Endometrial microvascular endothelial cells (primary cell): Measurements from ENCODE around the gene TMEM80. TPM values are rescaled to one million over a fixed set of nuclear protein-coding genes. Genes with fewer than 3 reads are reported as not detected.

Experiments used
- in situ Hi-C: cut with HindIII; loops from 2 replicates; pipeline ENCODE4 v1.10.0; 2017; ENCODE audit warnings: low sequenced_read_pairs, low pct_unique_long_range_greater_than_20kb; ENCODE audit errors: inconsistent ontology term
- total RNA-seq: library from RNA; depleted of rRNA; stranded (reverse); fragments of >200 nt; gene quantifications from one replicate; pipeline ENCODE4 v1.2.3, GENCODE V29; 2015; ENCODE audit errors: inconsistent ontology term

The TMEM80 gene
- total RNA-seq, 1 donor from 2014 or later, result 29.5 TPM

DNA sequence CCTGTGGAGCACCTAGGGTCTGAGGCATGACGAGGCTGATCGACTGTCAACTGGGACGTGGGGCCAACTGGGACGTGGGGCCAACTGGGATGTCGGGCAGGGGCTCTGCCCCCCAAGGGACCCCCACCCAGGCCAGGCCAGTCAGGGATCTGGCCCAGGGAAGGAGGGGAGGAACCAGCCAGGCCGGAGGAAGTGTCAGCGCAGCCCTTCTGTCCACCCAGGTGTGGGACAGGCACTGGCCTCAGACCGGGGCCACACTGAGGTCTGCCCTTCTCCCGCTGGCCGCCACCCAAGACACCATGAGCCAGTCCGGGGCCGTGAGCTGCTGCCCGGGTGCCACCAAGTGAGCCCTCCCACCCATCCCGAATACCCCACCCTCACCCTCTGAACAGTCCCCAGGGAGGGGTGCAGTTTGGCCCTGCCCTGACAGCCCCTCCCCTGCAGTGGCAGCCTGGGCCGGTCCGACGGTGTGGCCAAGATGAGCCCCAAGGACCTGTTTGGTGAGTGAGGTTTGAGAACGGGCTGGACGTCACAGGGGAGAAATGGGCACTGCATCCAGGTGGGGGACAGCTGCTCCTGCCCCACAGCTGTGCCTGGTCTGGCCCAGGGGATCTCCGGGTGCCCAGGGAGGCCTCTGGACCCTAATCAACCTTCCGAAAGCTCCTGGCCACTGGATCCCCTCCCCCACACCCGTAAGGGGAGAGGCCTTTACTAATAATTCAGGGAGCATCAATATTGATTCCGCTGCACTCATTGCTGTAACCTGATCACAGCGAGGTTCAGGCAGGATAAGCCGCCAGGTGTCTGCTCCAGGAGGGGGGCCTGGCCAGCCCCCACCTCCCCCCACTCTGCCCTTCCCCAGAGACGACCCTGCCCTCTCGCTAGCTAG lies 13.7 kb downstream of the TMEM80 start:
- in situ Hi-C loops, result no loop called here

DNA sequence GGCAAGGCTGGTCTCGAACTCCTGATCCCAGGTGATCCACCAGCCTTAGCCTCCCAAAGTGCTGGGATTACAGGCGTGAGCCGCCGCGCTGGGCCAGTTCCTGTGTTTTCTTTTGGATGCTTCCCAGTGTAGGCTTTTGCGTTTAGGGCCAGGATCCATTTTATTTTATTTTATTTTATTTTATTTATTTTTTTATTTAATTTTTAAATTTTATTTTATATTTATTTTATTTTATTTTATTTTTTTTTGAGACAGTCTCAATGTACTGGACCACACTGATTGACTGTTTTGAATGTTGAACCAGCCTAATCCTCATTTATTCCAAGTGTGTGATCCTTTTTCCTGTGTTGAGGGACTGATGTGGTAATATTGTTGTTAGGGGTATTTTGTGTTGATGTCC lies 18.8 kb downstream of the TMEM80 start:
- in situ Hi-C loops, result no loop called here

DNA sequence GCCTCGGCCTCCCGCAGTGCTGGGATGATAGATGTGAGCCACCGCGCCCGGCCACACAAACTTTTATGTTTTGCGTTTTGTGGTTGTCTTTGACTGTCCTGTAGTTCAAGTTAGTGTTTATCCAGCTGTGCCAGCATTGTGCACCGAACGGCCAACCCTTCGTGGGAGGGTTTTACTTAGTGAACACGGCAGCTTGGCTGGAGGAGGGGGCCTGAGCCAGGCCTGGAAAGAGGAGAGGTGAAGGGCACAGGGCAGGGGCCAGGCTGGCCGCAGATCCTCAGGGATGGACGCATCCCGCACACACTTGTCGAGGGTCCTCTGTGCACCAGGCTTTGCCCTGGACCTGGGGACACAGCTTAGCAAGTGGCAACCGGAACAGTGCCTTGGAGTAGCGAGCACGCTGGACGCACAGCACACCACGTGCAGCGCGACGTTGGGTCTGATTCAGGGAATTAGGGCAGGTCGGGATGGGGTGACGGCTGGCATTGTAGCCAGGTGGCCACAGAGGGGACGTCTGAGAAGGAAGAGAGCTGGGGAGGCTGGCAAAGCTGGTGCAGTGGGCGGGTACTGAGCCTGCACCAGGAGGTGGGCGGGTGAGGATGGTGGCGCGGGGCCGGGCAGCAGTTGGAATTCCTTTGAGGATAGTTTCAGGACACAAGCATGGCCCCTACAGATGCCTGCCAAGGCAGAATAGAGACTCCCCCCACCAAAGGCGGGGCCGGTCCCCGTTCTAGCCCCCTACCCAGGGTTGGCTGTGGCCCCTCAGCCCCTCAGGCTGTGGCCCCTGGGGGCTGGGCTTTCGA lies 23.8 kb downstream of the TMEM80 start:
- in situ Hi-C loops, result no loop called here

DNA sequence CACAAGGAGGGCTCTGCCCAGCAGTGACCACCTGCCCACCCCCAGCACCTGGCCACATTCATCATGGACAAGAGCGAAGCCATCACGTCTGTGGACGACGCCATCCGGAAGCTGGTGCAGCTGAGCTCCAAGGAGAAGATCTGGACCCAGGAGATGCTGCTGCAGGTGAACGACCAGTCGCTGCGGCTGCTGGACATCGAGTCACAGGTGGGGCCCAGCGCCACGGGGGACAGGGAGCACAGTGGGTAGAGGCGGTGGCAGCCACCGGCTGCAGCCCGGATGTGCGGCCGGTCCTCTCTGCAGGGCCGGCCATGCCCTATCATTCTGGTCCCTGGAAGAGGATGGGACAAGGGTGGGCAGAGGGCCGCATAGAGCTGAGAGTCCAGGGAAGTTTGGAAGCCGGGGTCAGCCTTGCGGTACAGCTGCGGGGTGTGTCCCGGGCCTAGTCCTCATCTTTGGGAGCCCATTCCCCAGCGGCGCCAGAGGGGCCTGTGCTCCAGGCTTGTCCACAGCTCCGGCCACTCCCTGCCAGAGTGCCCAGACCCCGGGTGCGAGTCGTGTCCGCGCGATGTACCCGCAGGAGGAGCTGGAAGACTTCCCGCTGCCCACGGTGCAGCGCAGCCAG lies 24.5 kb downstream of the TMEM80 start:
- in situ Hi-C loops, result no loop called here

DNA sequence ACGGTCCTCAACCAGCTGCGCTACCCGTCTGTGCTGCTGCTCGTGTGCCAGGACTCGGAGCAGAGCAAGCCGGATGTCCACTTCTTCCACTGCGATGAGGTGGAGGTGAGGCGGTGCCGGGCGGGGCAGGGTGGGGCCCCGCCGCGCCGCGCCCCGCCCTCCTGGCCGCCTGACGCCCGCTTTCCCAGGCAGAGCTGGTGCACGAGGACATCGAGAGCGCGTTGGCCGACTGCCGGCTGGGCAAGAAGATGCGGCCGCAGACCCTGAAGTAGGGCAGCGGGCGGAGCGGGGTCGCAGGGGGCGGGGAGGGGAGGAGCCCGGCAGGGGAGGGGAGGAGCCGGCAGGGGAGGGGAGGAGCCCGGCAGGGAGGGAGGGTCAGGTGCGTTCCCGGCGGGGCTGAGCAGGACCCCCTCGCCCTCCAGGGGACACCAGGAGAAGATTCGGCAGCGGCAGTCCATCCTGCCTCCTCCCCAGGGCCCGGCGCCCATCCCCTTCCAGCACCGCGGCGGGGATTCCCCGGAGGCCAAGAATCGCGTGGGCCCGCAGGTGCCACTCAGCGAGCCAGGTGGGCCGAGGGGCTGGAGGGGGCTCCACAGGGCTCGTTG lies 25.1 kb downstream of the TMEM80 start:
- in situ Hi-C loops, result no loop called here

DNA sequence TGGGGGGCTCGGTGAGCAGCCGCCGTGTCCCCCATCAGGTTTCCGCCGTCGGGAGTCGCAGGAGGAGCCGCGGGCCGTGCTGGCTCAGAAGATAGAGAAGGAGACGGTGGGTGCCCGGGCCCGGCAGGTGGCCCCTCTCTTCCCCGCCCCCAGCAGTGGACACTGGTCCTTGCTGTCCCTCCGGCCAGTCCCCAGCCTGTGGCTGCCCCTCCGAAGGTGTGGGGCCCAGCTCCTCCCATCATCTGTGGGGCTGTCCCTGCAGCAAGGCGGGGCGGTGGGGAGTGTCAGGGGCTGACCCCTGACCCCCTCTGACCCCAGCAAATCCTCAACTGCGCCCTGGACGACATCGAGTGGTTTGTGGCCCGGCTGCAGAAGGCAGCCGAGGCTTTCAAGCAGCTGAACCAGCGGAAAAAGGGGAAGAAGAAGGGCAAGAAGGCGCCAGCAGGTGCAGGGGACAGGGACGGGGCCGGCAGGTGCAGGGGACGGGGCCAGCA lies 25.7 kb downstream of the TMEM80 start:
- in situ Hi-C loops, result no loop called here

DNA sequence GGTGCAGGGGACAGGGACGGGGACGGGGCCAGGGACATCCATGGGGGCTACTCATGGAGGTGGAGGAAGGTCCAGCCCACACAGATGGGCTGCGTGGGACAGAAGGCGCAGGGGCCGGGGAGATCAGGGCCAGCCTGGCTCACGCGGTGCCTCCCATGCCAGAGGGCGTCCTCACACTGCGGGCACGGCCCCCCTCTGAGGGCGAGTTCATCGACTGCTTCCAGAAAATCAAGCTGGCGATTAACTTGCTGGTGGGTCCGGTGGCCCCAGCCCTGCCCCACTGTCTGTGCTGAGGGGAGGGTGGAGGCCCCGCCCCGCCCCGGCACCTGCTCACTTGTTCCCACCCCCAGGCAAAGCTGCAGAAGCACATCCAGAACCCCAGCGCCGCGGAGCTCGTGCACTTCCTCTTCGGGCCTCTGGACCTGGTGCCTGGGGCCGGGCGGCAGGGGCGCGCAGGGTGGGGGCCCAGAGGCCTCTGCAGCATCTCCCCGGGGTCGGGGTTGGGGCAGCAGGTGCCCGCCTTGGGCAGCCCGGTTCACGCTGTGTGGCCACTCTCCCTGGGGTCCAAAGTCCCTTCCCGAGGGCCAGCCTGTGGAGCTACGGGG lies 26.2 kb downstream of the TMEM80 start:
- in situ Hi-C loops, result no loop called here

DNA sequence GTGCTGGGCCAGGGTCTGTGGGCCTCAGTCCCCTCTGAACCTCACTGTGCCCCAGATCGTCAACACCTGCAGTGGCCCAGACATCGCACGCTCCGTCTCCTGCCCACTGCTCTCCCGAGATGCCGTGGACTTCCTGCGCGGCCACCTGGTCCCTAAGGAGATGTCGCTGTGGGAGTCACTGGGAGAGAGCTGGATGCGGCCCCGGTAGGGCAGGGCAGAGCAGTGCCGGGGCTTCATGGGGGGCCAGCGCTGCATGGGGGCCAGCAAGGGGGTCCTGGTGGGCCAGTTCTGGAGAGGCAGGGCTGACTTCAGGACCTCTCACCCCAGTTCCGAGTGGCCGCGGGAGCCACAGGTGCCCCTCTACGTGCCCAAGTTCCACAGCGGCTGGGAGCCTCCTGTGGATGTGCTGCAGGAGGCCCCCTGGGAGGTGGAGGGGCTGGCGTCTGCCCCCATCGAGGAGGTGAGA lies 26.8 kb downstream of the TMEM80 start:
- in situ Hi-C loops, result no loop called here

DNA sequence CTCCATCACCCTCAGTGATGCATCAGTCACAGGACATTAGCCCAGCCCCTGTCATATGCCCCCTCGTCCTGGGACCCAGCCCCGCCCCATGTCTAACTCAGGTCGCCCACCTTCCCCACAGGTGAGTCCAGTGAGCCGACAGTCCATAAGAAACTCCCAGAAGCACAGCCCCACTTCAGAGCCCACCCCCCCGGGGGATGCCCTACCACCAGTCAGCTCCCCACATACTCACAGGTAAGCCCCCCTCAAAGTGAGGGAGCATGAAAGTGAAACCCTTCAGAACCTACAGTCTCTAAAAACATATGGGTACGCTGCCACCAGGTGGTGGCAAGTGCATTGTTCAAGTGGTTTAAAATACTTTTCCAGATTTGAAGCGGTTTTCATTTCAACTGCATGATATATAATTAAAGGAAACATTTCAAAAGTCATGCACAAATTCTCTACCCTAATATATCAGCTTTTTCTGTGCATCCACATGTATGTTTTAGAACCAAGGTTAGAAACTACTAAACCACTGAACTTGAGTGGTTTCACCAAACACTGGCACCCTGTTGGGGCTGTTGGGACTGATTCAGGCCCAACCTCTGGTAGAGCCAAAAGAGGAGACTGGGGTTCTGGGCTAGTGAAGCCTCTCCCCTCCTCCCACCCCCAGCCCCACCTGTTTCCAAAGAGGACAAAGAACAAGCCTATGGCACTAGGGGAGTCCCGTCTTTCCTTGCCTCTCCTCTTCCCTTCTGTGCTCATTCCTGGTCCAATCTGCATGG lies 27.7 kb downstream of the TMEM80 start:
- in situ Hi-C loops, result no loop called here

DNA sequence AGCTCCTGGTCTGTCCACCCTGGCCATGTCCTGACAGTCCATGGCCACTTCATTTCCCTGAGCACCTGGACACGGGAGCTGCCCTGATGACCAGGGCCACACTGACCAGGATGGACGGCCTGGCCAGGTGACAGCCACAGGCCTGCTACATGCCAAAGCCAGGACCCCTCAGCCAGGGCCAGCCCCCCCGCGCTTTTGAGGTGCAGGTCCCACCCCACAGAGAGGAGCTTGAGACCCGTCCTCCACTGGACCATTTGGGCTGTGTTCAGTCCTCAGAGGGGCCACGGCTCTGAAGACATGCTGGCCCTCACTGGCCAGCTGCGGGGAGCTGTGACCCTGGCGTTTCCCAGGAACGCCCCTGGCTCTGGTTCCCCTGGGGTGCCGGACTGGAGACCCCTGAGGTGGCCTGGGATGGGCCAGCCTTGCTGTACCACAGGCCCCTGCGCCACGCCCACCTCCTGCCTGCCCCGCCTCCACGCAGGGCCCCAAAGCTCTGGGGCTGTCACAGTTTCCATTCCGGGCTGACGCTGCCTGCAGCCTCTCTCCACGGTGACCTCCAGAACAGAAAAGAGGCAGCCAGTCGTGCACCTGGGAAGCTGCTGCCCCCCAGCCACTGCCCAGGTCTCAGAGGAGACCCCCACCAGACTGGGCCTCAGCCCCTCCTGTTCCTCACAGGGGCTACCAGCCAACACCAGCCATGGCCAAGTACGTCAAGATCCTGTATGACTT lies 28.6 kb downstream of the TMEM80 start:
- in situ Hi-C loops, result no loop called here

DNA sequence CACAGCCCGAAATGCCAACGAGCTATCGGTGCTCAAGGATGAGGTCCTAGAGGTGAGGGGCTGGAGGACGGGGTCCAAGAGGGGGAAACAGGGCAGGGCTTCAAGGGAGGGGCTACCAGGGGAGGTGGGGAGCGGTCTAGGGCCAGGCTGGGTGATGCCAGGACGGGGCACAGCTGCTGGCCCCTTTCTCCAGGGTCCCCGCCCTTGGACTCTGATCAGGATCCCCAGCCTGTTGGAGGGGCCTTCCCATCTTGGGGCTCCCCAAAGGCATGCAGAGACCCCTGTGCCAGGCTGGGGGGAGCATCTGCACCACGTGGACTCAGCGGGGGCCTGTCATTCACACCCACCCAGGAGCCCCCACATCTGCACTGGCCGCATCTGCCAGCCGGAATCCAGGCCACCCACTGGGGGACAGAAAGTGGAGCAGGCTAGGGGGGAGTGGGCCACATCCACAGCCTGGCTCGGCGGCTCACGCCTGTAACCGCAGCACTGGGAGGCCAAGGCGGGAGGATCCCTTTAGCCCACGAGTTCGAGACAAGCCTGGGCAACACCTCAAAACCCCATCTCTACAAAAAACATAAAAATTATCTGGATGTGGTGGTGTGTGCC lies 29.3 kb downstream of the TMEM80 start:
- in situ Hi-C loops, result no loop called here

DNA sequence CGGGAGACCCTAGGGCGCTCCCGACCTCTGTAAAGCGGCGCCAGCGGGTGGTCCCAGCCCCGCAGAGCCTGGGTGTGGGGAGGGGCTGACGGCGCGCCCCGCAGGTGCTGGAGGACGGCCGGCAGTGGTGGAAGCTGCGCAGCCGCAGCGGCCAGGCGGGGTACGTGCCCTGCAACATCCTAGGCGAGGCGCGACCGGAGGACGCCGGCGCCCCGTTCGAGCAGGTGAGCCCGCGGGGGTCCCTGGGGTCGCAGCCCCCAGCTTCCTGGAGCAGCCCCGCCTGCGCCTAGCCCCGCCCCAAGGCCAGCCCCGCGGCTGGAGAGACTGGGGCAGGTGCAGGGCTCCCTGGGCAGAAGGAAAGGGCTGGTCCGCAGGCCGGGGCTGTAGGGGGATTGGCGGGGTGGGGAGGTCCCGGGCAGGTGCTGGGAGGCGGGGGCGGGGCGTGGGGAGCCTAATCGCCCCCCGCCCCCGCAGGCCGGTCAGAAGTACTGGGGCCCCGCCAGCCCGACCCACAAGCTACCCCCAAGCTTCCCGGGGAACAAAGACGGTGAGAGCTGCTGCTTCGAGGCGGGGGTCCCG lies 30.1 kb downstream of the TMEM80 start:
- in situ Hi-C loops, result no loop called here

DNA sequence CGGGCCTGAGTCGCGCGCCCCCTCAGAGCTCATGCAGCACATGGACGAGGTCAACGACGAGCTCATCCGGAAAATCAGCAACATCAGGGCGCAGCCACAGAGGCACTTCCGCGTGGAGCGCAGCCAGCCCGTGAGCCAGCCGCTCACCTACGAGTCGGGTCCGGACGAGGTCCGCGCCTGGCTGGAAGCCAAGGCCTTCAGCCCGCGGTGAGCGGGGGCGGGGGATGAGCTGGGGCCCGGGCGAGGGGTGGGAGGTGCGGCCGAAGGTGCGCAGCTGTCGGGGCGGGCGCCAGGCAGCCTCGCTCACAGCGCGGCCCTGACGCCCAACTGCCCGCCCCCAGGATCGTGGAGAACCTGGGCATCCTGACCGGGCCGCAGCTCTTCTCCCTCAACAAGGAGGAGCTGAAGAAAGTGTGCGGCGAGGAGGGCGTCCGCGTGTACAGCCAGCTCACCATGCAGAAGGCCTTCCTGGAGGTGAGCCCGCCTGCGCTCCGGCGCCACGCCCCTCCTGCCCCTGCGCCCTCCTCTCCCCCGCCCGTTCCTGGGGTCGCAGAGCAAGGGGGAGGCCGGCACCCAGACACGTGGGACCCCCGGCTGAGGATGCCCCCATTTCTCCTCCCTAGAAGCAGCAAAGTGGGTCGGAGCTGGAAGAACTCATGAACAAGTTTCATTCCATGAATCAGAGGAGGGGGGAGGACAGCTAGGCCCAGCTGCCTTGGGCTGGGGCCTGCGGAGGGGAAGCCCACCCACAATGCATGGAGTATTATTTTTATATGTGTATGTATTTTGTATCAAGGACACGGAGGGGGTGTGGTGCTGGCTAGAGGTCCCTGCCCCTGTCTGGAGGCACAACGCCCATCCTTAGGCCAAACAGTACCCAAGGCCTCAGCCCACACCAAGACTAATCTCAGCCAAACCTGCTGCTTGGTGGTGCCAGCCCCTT lies 30.9 kb downstream of the TMEM80 start:
- in situ Hi-C loops, result no loop called here

DNA sequence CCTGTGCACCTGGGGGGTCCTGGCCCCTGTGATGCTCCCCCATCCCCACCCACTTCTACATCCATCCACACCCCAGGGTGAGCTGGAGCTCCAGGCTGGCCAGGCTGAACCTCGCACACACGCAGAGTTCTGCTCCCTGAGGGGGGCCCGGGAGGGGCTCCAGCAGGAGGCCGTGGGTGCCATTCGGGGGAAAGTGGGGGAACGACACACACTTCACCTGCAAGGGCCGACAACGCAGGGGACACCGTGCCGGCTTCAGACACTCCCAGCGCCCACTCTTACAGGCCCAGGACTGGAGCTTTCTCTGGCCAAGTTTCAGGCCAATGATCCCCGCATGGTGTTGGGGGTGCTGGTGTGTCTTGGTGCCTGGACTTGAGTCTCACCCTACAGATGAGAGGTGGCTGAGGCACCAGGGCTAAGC lies 31.7 kb downstream of the TMEM80 start:
- in situ Hi-C loops, result no loop called here

DNA sequence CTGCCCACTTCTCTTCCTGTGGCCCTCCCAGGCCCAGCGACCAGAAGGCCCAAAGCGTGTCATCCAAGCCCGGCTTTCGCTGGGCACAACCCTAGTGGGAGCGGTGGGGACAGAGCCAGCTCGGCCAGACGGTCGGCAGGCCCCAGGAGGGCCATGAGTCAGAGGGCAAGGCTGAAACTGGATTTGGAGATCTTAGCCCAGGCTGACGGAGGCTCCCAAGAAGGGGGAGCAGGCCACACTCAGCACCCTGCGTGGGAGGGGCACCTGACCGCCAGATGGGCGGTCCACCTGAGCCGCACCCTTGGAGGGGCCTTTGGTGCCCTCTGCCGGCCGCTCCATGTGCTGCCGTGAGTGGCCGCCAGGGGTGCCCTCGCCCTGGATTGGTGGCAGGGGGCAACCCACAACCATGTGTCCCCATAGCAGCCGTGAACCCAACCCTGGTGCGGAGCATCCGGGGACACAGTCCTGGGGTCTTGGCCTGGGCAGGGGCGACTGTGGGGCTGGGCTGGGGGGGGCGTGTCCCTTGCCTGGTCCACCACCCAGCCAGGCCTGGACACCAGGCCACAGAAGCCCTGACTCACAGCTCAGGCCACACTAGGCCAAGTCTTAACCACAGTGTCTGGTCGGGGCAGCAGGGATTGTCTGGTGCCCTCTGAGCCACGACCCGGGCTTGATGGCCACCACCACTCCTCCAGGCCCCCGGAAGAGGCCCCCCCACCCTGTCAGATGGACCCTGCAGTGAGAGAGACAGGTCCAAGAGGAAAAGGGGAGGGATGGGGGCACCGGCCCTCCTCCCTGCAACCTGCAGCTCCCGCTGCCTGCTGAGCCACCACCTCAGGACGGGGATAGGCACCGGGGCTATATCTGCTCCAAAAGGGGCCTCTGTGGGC lies 32.5 kb downstream of the TMEM80 start:
- in situ Hi-C loops, result no loop called here
